ENCODE data around the gene FHOD3.

DNA sequence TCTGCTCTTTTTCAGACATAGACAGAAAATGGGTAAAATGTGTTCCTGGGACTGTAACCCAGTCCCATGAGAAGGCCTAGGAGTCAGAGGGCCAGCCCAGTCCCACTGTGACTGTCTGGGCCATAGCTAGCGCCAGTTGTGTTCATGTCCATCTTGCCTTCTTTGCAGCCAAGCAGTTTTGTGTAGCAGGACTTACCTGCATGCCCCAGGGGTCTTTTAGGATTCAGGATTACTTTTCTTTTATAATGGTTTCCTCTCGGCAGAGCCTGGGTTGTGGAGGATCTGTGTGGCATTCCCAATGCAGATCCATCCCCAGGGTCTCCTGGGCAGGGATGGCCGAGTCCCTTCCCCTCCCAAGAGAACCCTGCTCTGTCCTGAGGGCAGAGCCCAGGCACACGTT is 90.8 kb downstream of the FHOD3 start:
- TF ChIP-seq, protein P1, sequence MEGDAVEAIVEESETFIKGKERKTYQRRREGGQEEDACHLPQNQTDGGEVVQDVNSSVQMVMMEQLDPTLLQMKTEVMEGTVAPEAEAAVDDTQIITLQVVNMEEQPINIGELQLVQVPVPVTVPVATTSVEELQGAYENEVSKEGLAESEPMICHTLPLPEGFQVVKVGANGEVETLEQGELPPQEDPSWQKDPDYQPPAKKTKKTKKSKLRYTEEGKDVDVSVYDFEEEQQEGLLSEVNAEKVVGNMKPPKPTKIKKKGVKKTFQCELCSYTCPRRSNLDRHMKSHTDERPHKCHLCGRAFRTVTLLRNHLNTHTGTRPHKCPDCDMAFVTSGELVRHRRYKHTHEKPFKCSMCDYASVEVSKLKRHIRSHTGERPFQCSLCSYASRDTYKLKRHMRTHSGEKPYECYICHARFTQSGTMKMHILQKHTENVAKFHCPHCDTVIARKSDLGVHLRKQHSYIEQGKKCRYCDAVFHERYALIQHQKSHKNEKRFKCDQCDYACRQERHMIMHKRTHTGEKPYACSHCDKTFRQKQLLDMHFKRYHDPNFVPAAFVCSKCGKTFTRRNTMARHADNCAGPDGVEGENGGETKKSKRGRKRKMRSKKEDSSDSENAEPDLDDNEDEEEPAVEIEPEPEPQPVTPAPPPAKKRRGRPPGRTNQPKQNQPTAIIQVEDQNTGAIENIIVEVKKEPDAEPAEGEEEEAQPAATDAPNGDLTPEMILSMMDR (IDR thresholded peaks at IDR 0.05): no peak
- TF ChIP-seq POLR2AphosphoS5 (IDR thresholded peaks at IDR 0.05; ENCODE audit: low read depth, low read length) (no peak), SIN3A (IDR thresholded peaks at IDR 0.05; ENCODE audit: borderline replicate concordance, insufficient read depth, low read depth, low read length) (no peak)

All from Panc1 (cell line).